NCI-H446 (cell line): Measurements from ENCODE around the gene RNASE13.
"Not testable (repeated sequence)": the region's sequence is repeated elsewhere in the genome, so short reads cannot be mapped to it uniquely, and the experiment has no call there.

Experiments used
- DNase-seq, 2 experiments: peaks; one replicate each; lab custom pipeline; 2025; lab: John Stamatoyannopoulos, UW

The RNASE13 gene

DNA sequence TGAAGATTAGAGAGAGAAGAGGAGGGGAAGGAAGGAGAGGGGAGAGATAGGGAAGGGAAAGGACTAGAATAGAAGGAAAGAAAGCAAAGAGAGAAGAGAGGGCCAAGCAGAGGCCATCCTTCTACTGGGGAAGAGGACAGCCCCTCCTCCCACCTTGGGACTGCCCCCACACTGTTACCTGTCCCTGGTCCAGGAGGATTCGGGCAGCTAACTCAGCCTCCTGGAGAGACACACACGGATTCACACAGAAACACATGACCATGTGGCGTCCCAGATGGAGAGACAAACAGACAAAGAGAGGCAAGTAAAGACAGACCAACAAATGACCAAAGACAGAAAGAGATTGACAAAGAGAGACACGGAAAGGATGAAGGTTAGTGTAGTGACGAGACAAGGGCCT lies 11.9 kb downstream of the RNASE13 start:
- DNase-seq: no peak

DNA sequence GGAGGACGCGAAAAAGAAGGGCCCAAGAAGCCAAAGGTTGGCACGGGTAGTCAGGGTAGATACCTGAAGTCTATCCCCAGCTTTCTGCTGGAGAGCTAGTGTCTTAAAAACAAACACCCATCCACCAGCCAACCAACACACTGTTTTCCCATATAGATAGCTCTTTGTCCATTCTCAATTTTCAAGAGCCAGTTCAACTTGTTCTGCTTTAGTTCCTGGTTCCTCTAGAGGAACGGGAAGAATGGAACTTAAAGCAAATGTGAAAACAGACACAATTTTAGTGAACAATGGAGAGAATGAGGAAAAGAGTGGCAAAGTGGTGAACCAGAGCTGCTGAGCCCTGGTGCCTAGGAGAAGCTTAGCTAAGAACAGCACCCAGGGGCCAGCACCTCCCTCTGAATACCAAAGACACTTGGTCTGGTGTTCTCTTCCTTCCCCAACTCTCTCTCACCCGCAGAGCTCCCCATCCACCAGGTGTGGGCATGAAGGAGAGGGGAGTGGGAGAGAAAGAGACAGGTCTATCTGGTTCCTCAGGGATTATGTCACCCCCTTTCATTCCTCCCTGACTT lies 13.5 kb downstream of the RNASE13 start:
- DNase-seq: no peak

DNA sequence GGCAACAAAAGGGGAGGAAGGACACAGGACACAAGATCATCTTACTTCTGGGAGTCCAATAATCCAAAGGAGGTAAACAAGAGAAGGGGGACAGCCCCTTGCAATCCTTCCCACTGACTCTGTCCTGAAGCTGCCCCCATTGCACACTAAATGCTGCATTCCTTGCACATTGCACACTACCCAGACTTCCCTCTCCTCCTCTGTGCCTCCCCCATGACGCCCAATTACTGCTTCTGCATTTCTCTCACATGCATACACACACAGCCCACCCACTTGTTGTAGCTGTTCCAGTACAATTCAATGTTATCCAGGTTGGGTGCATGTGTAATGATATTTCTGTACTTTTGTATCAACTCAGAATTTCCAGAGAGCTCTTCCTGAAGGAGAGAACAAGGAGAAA lies 15.2 kb downstream of the RNASE13 start:
- no peak for DNase-seq

DNA sequence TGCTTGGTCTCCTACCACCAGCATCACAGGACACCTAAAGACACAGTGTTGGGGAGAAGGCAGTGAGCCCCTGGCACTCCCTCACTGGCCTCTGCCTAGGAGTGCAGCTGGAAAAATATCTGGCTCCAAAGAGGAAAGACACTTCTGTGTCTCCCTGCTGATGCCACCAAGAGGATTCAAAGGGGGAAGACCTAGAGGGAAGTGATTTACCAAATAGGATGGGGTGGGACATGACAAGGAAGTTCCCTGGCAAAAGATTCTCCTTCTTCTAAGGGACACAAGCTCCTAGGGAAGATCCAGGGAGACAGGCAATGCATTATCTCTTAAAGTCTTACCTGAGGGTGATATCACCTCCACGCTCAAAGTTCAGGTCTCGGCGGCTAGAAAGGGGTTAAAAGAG lies 15.8 kb downstream of the RNASE13 start:
- DNase-seq: no peak

DNA sequence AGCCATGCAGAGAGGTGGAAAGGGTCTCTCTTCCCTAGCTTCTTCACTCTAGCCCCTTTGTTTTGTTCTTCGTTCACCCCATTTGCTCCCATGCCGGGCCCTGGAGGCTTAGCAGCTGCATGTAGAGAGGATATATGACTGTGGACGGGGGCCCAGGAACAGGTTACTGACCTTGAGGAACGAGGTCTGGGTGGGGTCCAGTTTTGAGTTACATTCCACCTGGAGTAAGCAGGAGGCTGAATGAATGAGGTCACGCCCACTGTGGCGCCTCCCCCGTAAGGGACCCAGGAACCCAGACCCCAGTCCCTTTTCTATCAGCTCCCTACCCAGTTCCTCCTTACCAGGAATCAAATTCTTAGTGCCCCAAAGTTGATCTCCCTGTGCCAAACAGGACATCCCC lies 16.3 kb downstream of the RNASE13 start:
- DNase-seq: no peak

DNA sequence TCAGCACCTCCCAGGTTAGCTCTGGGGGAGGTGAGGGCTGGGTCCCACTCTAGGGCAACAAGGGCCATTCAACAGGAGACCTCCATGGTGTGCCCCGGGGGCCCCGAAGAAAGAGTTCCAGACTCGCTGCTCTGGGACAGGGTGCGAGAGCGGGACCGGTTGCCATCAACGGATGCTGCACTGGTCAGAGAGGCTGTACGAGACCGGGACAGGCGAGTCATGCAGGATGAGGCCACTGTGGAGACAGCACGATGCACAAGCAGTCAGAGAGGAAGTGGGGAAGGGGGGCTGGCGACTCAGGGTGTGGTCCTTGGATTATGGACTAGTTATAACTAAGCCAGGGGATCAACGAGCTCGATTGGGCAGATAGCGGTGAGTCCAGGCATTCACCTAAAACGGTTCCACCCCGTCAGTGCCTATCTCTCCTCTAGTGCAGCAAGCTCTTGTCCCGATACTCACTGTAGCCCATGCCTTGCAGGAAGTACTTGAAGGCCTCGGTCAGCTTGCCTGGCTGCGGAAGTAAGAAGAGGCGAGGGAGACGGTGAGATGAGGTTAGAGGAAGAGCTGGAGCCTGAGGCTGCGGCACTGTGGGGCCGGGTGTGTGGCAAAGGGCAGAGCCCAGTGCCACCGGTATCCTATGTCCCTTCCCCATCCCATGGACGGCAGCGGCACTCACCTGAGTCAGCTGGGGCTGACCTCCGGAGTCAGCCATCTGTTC lies 16.9 kb downstream of the RNASE13 start:
- DNase-seq: no peak

DNA sequence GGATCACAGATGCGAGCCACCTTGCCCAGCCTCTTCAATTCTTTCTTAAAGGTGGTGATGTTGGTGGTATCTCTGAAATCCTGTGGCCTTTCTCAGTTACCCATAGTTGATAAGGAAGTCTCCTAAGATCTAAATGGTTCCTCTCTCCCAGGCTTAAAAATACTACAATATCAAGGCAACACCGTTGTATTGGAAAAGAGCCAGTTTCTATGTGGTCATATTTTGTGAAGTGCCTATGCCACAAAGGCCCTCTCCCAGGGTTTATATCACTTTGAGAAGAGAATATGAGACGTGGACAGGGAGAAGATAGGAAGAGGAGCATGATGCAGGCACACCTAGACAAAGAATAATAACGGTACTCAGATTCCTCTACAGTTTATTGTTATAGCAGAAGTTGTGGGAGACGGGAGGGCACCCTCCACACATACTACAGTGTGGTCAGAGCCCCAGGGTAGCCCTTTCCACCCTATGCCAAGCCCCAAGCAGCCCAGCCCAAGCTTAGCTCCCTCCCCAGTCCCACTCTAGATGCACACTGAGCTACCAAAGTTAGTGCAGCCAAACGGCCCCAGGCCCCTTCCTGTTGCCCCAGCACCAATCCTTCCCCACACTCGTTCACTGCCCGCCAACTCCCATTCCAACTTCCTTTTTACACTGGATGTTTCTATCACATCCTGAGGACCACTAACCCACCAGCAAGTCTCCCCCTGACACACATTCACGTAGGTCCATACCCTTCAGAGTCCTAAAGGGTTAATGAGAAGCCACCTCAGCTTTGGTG lies 18.0 kb downstream of the RNASE13 start:
- DNase-seq: no peak

DNA sequence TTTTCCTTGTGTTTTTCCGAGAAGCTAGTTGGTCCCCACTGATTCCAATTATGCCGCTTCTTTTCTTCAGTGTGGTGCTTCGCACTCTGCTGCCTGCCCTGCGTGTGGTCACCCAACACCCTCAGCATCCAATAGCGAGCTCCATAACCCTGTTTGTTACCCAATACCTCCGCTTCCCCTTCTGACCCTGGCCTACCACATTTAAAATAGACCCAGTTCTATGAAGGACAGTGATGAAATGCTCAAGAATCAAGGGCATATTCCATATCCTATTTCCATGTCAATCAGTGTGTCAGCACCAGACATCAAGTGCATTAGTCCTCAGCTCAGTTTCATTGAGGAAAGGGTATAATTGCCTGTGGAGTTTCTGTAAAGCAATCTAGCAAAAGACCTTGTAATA lies 19.3 kb downstream of the RNASE13 start:
- DNase-seq: no peak

DNA sequence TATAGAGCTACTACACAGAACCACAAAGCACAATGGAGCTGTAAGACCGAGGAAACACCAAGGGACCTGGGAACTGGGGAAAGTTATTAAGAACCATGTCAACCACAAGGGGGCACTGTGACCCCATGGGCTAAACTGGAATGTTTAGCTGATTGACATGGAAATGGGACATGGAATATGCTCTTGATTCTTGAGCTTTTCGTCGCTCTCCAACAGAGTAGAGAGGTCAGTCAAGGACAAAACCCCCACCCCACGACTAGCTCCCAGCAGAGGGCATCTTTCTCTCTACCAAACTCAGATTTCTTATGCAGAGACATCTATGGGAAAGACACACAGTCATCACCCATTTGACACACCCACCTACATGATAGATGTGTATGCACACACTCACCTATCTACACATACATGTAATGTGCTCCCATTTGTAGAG lies 19.8 kb downstream of the RNASE13 start:
- DNase-seq: peak; percentile 80 to 90

DNA sequence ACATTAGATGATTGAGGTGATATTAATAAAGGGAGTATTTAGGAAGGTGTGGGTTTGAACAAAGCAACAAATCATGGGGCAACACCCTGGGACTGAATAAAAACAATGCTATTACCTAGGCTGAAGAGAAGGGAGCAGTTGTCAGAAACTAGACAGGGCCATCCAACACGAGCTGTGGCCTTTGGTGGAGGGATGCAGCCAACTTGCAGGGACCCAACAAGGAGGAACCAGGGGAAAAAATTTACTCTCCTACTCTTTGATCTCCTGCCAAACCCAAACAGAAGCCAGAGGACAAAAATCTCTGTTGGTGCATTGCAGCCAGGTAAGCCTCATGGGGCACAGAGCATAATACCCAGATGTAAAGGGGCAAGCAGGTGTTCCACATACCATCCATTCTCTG lies 23.5 kb downstream of the RNASE13 start:
- DNase-seq: no peak

DNA sequence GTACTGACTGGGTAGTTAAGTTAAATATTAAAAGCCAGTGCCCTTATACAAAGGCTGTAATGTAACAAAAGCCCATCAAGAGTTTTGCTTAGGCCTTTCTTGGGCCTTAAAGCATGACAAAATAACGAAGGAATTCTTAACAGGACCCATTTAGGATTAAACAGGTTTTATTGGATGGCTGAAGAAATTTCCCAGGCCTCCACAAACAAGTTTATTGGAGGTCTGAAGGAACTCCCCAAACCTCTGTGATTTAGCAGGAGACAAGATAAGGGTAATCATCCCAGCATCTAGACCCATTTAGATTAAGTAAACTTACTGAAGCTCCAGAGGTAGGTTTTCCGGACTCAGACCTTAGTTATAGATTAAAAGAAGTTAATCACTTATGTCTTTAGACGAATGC lies 24.9 kb downstream of the RNASE13 start:
- DNase-seq: not testable (repeated sequence)

DNA sequence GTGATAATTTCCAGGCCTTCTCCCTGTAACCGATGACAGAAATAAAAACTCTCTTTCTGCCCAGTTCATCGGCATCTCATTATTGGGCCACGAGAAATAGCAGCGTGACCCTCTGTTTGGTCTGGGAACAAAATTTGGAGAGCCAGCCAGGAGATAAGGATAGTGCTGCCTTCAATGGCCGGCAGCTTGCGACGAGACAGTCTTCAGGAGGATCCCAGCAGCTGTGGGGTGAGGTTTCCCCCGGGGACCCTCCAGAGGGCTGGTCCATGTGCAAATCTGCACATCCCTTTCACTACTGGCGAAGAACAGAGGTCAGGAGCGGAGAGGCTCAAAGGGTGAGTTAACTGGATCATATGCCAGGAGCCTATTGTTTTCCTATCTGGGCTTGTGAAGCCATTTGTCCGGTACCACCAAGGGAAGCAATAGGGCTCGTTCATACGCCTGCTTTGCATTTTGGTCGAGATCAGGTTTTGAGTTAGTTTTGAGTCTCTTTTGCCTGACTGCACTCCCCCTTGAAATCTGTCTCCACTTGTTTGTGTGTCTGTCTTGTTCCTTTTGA lies 30.7 kb downstream of the RNASE13 start:
- no peak for DNase-seq

DNA sequence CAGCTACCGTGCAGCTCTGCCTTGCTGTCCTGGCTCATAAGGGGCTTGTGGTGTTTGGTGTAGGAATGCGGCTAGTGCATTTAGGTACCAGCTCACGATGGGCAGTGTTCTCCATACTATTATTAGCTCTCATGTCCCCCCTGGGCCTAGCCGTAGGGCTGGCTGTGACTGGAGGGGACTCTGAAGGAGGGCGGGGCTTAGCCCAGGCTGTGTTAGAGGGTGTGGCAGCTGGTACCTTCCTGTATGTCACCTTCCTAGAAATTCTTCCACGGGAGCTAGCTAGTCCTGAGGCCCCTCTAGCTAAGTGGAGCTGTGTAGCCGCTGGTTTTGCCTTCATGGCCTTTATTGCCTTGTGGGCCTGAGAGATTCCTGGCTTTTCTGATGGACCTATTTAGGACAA lies 33.4 kb downstream of the RNASE13 start:
- DNase-seq: no peak

DNA sequence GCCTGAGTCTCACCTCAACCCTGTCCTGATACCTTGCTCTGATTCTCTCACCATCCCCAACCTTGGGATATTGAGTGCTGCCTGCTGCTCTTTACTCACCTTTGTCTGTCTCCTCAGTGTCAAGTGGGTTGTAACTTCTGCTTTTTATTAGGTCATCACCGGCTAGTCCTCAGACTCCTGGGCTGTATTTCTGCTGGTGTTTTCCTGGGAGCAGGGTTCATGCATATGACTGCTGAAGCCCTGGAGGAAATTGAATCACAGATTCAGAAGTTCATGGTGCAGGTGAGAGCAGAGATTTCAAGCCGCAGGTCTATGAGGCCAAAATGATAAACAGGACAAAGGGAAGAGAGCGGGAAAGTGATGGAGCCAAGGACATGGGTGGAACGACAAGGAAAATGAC lies 35.0 kb downstream of the RNASE13 start:
- DNase-seq: no peak

DNA sequence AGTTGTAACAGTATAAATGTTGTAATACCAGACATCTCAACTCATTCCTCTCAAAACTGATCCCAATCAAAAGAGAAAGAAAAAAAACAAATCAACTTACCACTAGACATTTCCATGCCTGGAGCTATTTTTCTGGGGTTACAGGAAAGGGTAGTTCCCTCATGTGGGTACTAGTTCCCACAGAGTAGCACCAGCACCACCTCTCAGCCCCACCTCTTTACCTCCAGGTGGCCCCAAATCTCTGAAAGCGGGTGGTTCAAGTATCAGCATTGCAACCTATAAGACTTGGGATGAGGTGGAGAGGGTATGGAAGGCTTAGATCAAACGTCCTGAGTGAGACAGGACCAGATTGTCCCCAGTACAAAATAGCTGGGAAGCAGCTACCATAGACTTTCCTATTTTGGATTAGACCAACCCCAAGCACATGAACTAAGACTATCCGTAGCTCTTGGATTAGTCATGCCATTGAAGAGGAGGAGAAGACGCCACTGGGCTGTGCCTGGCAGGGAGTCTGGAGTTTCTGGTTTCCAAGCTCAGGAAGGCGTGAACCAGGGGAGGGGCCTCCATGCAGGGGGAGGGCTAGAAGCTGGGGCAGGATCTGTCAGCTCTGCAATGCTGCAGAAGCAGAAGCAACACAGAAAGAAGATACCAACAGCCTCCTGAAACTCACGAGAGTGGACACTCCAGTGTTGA lies 35.8 kb downstream of the RNASE13 start, which contains the start of gene SLC39A2:
SLC39A2 (plus strand) TSS at position 620 of the 693 bp plus-strand sequence. CDS start 154 bp downstream, outside the sequence.
- DNase-seq: peak in 1 of 2 experiments; percentile 55

DNA sequence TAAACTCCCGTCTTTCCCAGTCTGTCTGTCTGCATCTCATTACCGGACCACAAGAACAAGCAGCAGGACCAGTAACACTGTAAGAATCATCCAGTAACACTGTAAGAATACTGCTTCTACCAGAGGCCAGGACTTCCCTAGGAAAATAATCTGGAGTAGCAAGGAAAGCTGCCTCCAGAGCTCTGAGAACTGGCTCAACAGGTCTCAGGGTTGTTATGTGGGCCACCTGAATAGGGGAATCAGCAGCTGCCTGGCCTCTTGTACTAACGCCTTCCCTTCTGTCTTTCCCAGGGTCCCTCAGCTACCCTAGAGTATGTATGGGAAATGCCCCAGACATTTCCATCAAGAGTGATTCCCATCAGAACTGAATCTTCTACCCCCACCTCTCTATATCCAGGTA lies 36.5 kb downstream of the RNASE13 start:
- DNase-seq: no peak

DNA sequence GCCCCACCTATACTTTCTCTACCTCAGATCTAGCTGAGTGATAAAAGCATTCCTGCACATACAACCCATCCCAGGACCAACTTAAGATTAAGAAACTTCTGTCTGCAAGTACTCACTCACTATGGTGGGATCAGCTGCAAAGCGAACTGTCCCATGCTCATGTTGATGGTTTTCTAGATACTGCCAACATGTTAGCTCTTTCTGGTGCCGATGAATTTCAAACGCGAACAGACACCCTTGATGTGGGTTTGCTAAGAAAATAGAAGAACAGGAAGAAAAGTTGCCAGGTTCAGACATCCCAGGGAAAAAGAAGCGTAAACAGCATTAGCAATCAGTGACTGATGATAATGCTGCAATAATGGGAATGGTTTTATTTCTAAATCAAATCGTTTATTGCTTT lies 37.0 kb downstream of the RNASE13 start:
- DNase-seq: no peak

DNA sequence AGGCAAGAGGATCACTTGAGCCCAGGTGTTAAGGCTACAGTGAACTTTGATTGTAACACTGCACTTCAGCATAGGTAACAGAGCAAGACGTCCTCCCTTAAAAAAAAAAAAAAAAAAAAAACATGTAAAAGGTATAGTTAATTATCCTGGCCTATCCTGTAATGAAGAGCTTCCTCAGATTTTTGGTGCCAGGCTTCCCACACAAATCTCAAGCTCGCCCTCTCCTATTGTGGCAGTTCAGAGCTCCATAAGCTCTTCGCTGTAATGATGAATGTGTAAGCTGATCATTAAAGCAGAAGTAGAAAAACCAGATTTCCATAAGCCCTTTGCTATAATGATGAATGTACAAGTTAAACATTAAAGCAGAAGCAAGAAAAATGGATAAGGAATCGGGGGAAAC lies 37.5 kb downstream of the RNASE13 start:
- DNase-seq: no peak

DNA sequence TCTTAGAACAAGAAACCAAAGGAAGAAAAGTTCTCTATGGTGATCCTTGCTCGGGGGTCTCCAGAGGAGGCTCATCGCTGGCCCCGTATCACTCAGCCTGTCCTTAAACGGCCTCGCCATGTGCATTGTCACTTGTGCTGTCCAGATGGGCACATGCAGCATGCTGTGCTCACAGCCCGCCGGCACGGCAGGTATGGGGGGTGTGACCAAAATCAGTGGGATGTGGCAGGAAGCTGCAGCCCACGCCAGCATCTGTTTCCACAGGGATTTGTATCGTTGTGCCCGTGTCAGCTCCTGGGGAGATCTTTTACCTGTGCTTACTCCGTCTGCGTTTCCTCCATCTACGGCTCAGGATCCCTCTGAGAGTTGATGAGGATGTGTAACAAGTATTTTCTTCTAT lies 38.1 kb downstream of the RNASE13 start:
- DNase-seq: no peak

DNA sequence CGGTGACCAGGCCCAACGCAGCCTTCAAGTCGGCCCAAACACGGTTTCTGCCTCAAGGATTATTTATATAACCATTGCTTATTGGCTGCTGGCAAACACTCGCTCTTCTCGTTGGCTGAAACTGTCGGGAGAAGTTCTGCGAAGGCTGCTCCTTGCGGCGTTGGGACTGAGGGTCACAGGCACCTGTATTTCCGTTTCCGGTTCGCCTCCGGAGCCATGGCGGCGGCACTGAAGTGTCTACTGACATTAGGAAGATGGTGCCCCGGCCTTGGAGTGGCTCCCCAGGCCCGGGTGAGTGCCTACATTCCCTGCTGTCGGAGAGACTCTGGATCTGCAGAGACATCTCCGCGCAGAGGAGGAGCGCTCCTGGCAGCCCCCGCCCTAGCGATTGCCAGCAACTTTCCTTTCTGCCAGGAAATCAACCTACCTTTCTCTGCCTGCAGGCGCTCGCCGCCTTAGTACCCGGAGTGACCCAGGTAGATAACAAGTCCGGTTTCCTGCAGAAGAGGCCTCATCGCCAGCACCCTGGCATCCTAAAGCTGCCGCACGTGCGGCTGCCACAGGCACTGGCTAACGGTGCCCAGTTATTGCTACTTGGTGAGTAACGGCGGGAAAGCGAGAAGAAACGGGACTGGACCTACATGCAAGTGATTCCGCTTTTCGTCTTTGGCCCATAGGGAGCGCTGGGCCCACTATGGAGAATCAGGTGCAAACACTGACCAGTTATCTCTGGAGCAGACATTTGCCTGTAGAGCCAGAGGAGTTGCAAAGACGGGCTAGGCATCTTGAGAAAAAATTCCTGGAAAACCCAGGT lies 44.6 kb downstream of the RNASE13 start, which contains the start of gene METTL17:
METTL17 (plus strand) TSS at position 194 of the 814 bp plus-strand sequence; CDS start at position 217, 23 bp downstream.
- peak; percentile 81 to 97 for DNase-seq

DNA sequence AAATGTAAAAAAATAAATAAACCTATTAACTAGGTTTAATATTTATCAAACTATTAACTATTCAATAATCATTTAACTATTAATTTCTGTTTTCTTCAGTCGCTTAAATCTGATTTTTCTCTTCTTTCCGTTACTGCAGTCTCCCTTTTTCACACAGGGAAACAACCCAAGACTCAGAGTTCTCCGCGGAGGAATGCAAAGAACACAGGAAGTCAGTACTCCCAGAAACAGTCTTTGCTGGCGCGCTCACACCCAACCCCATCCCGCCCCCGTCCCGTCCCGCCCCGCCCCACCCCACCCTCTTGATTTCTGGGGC lies 45.2 kb downstream of the RNASE13 start:
- no peak for DNase-seq
